ENCODE results near the gene CDC42SE2. TPM values are rescaled to one million over a fixed set of nuclear protein-coding genes. Genes with fewer than 3 reads are reported as not detected.

Gene CDC42SE2
- total RNA-seq, 1 donor from 2014 or later: 29.3 TPM

DNA sequence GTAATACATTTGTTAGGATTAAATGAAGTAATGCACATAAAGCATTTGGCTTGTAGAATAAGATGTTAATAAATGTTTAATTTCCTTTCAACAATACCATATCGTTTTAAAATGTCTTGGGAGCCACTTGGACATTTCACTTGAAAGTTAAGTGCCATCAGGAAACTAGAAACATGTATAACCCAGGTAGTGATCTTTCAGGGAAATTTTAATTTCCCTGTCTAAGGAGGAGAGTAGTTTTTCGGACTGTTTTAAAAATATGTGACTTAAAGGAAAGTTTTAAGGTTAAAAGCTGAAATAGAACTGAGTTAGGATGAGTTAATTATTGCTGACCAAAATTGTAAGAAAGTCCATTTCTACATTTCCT is 18.0 kb downstream of the CDC42SE2 start:
- no peaks in the 10 kb centered on the region for H3K9me3 Mint-ChIP-seq (ENCODE audit: low read depth)
- no peak for TF ChIP-seq CTCF (IDR thresholded peaks at IDR 0.05; ENCODE audit: unreplicated experiment)
- no peak for DNase-seq (ENCODE audit: low spot score, unreplicated experiment)
- H3K4me1 Mint-ChIP-seq (ENCODE audit: low read depth): peaks cover 19% of the 10 kb centered on the region
- H3K27ac Mint-ChIP-seq: peak overlapping the region; percentile 76
- H3K36me3 Mint-ChIP-seq (ENCODE audit: insufficient read depth): no peaks in the 10 kb centered on the region
- no peak overlapping the region for H3K4me3 Mint-ChIP-seq (ENCODE audit: low read depth)
- no peaks in the 10 kb centered on the region for H3K27me3 Mint-ChIP-seq

DNA sequence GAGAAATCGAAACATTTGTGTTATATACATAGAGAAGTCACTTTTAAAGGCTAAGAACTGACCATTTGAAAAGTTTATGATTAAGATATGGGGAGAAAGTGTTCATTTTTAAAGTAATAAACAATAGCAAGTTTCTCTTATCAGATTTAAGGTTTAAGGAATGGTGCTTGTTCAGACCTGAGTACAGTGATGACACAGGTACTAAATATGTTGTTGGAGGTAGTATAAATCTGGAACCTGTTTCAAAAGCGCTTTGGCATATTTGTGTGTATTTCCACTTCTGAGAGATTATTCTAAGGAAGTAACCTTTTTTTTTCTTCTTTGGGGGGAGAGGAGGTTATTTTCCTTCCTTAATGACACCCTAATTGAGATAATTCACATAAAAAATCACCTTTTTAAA is 18.4 kb downstream of the CDC42SE2 start:
- no peak for DNase-seq (ENCODE audit: low spot score, unreplicated experiment)
- Mint-ChIP-seq H3K9me3 (ENCODE audit: low read depth) (no peaks in the 10 kb centered on the region), H3K27me3 (no peaks in the 10 kb centered on the region), H3K36me3 (ENCODE audit: insufficient read depth) (no peaks in the 10 kb centered on the region), H3K4me1 (ENCODE audit: low read depth) (peaks cover 19% of the 10 kb centered on the region), H3K27ac (peak overlapping the region; percentile 76), H3K4me3 (ENCODE audit: low read depth) (no peak overlapping the region)
- TF ChIP-seq CTCF (IDR thresholded peaks at IDR 0.05; ENCODE audit: unreplicated experiment): no peak

GRCh38 chr5:131285703-131286399 is 22.0 kb downstream of the CDC42SE2 start:
- Mint-ChIP-seq H3K9me3 (ENCODE audit: low read depth) (no peaks in the 10 kb centered on the region), H3K4me3 (ENCODE audit: low read depth) (no peak overlapping the region), H3K36me3 (ENCODE audit: insufficient read depth) (no peaks in the 10 kb centered on the region), H3K27me3 (no peaks in the 10 kb centered on the region), H3K4me1 (ENCODE audit: low read depth) (peaks cover 9% of the 10 kb centered on the region), H3K27ac (no peak overlapping the region)
- no peak for TF ChIP-seq CTCF (IDR thresholded peaks at IDR 0.05; ENCODE audit: unreplicated experiment)
- no peak for DNase-seq (ENCODE audit: low spot score, unreplicated experiment)

- Mint-ChIP-seq H3K4me1 (ENCODE audit: low read depth) (peaks cover 5% of the 10 kb centered on the region), H3K4me3 (ENCODE audit: low read depth) (no peak overlapping the region), H3K27me3 (no peaks in the 10 kb centered on the region), H3K27ac (no peak overlapping the region), H3K9me3 (ENCODE audit: low read depth) (no peaks in the 10 kb centered on the region), H3K36me3 (ENCODE audit: insufficient read depth) (no peaks in the 10 kb centered on the region)
- no peak for TF ChIP-seq CTCF (IDR thresholded peaks at IDR 0.05; ENCODE audit: unreplicated experiment)
- no peak for DNase-seq (ENCODE audit: low spot score, unreplicated experiment)
Observed at GRCh38 chr5:131286400-131286715, 22.5 kb downstream of the CDC42SE2 start.

GRCh38 chr5:131288328-131288727 is 24.5 kb downstream of the CDC42SE2 start:
- DNase-seq (ENCODE audit: low spot score, unreplicated experiment): no peak
- Mint-ChIP-seq H3K4me3 (ENCODE audit: low read depth) (no peak overlapping the region), H3K36me3 (ENCODE audit: insufficient read depth) (no peaks in the 10 kb centered on the region), H3K27me3 (no peaks in the 10 kb centered on the region), H3K4me1 (ENCODE audit: low read depth) (no peaks in the 10 kb centered on the region), H3K9me3 (ENCODE audit: low read depth) (no peaks in the 10 kb centered on the region), H3K27ac (no peak overlapping the region)
- no peak for TF ChIP-seq CTCF (IDR thresholded peaks at IDR 0.05; ENCODE audit: unreplicated experiment)
